ENCODE measurements around the gene NTRK2. TPM values are rescaled to one million over a fixed set of nuclear protein-coding genes. Genes with fewer than 3 reads are reported as not detected.

NTRK2 gene
- total RNA-seq, 6 experiments from 2014 or later: 0.18 to 0.49 (median 0.30) TPM

- no peak for TF ChIP-seq POLR2A (IDR thresholded peaks at IDR 0.05)
- no peak for TF ChIP-seq CTCF (IDR thresholded peaks at IDR 0.05)
These were observed 344.8 kb downstream of the NTRK2 start for GRCh38 chr9:85014292-85014691.

GRCh38 chr9:85016384-85017006 lies 347.0 kb downstream of the NTRK2 start:
- ATAC-seq (no peak), DNase-seq (no peak)
- TF ChIP-seq CTCF (IDR thresholded peaks at IDR 0.05) (no peak), POLR2A (IDR thresholded peaks at IDR 0.05) (no peak)
- H3K27me3 ChIP-seq: no peaks in the 10 kb centered on the region
- no peaks in the 10 kb centered on the region for H3K4me1 ChIP-seq
- WGBS (ENCODE audit: insufficient coverage, low coverage, low lambda C conversion rate, missing lambda C conversion rate): 30% methylated on average over 3 of the region's 3 CpGs
- H3K27ac ChIP-seq: no peak overlapping the region
- intact Hi-C loops (cut with DNase I): no loop called here
- no peaks in the 10 kb centered on the region for H3K9me3 ChIP-seq
- H3K36me3 ChIP-seq: no peaks in the 10 kb centered on the region
- no peak overlapping the region for H3K4me3 ChIP-seq

More at GRCh38 chr9:85014292-85014691, 344.8 kb downstream of the NTRK2 start:
- Histone ChIP-seq H3K27ac (no peak overlapping the region), H3K9me3 (no peaks in the 10 kb centered on the region), H3K4me1 (no peaks in the 10 kb centered on the region), H3K4me3 (no peak overlapping the region), H3K27me3 (no peaks in the 10 kb centered on the region), H3K36me3 (no peaks in the 10 kb centered on the region)
- ATAC-seq: no peak
- DNase-seq: no peak
- WGBS (ENCODE audit: insufficient coverage, low coverage, low lambda C conversion rate, missing lambda C conversion rate): 53% methylated on average over 7 of the region's 7 CpGs
- intact Hi-C loops (cut with DNase I): no loop called here

GRCh38 chr9:85020791-85021190 lies 351.3 kb downstream of the NTRK2 start:
- DNase-seq (no peak), ATAC-seq (no peak)
- no peaks in the 10 kb centered on the region for H3K27me3 ChIP-seq
- no peaks in the 10 kb centered on the region for H3K9me3 ChIP-seq
- WGBS (ENCODE audit: insufficient coverage, low coverage, low lambda C conversion rate, missing lambda C conversion rate): 53% methylated on average over 2 of the region's 2 CpGs
- H3K4me3 ChIP-seq: no peak overlapping the region
- no peak for TF ChIP-seq POLR2A (IDR thresholded peaks at IDR 0.05)
- TF ChIP-seq CTCF (IDR thresholded peaks at IDR 0.05): no peak
- no peaks in the 10 kb centered on the region for H3K4me1 ChIP-seq
- no peaks in the 10 kb centered on the region for H3K36me3 ChIP-seq
- intact Hi-C loops (cut with DNase I): no loop called here
- H3K27ac ChIP-seq: no peak overlapping the region

DNA sequence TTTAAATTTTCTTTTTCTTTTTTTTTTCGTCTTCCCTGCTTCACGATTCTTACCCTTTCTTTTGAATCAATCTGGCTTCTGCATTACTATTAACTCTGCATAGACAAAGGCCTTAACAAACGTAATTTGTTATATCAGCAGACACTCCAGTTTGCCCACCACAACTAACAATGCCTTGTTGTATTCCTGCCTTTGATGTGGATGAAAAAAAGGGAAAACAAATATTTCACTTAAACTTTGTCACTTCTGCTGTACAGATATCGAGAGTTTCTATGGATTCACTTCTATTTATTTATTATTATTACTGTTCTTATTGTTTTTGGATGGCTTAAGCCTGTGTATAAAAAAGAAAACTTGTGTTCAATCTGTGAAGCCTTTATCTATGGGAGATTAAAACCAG lies 352.2 kb downstream of the NTRK2 start:
- H3K27ac ChIP-seq: no peak overlapping the region
- H3K4me1 ChIP-seq: no peaks in the 10 kb centered on the region
- H3K4me3 ChIP-seq: no peak overlapping the region
- H3K27me3 ChIP-seq: no peaks in the 10 kb centered on the region
- ATAC-seq: no peak
- intact Hi-C loops (cut with DNase I): no loop called here
- no peak for DNase-seq
- H3K9me3 ChIP-seq: no peaks in the 10 kb centered on the region
- 32% methylated on average over 4 of the region's 4 CpGs for WGBS (ENCODE audit: insufficient coverage, low coverage, low lambda C conversion rate, missing lambda C conversion rate)
- TF ChIP-seq CTCF (IDR thresholded peaks at IDR 0.05) (no peak), POLR2A (IDR thresholded peaks at IDR 0.05) (no peak)
- H3K36me3 ChIP-seq: no peaks in the 10 kb centered on the region

GRCh38 chr9:85024374-85024773 lies 354.8 kb downstream of the NTRK2 start:
- Histone ChIP-seq H3K36me3 (no peaks in the 10 kb centered on the region), H3K27me3 (no peaks in the 10 kb centered on the region), H3K4me3 (no peak overlapping the region), H3K4me1 (no peaks in the 10 kb centered on the region), H3K27ac (no peak overlapping the region), H3K9me3 (no peaks in the 10 kb centered on the region)
- no peak for TF ChIP-seq POLR2A (IDR thresholded peaks at IDR 0.05)
- TF ChIP-seq CTCF (IDR thresholded peaks at IDR 0.05): no peak
- ATAC-seq: no peak
- intact Hi-C loops (cut with DNase I): no loop called here
- 44% methylated on average over 3 of the region's 3 CpGs for WGBS (ENCODE audit: insufficient coverage, low coverage, low lambda C conversion rate, missing lambda C conversion rate)
- no peak for DNase-seq
